SK-N-SH treated with all-trans-retinoic acid at 6 μM for 48 hours (cell line): ENCODE results near the gene HECTD1.
"Not testable (repeated sequence)": the region's sequence is repeated elsewhere in the genome, so short reads cannot be mapped to it uniquely, and the experiment has no call there.

Source experiments
- ATAC-seq: fragments of 200-7000 bp; cut with Tn5 transposase; 3 replicates; pipeline ENCODE4 v1.9.1; 2020; ENCODE audit warnings: mild to moderate bottlenecking, moderate library complexity
- ARNTL ChIP-seq: fragments of 450-650 bp; formaldehyde crosslinking; IDR thresholded peaks from 2 replicates; pipeline ENCODE4 v1.5.0; 2020; ENCODE audit warnings: low read depth, mild to moderate bottlenecking, moderate library complexity, borderline replicate concordance
- CREB5 ChIP-seq: fragments of 250-450 bp; sonication (Bioruptor Pico); IDR thresholded peaks from 2 replicates; pipeline ENCODE4 v1.5.1; 2020; ENCODE audit warnings: low read depth, mild to moderate bottlenecking, moderate library complexity
- CSDC2 ChIP-seq: fragments of 250-450 bp; sonication (Bioruptor Pico); IDR thresholded peaks from 2 replicates; pipeline ENCODE4 v1.5.0; 2020; ENCODE audit warnings: mild to moderate bottlenecking, moderate library complexity
- CSRNP3 ChIP-seq: fragments of 250-450 bp; sonication (Bioruptor Pico); IDR thresholded peaks from 2 replicates; pipeline ENCODE4 v1.5.1; 2021; ENCODE audit warnings: mild to moderate bottlenecking, moderate library complexity
- ESRRG ChIP-seq: fragments of 250-450 bp; sonication (Bioruptor Pico); IDR thresholded peaks from 2 replicates; pipeline ENCODE4 v1.6.1; 2021; ENCODE audit warnings: mild to moderate bottlenecking
- GLIS3 ChIP-seq: fragments of 250-450 bp; sonication (Bioruptor Pico); IDR thresholded peaks from 2 replicates; pipeline ENCODE4 v1.5.0; 2020; ENCODE audit warnings: mild to moderate bottlenecking, moderate library complexity
- ISL1 ChIP-seq: fragments of 250-450 bp; sonication (Bioruptor Pico); IDR thresholded peaks from 2 replicates; pipeline ENCODE4 v2.1.2; 2022; ENCODE audit warnings: mild to moderate bottlenecking, moderate library complexity
- OSR1 ChIP-seq: fragments of 250-450 bp; sonication (Bioruptor Pico); IDR thresholded peaks from 2 replicates; pipeline ENCODE4 v1.8.0; 2022; ENCODE audit warnings: moderate library complexity, mild to moderate bottlenecking, inconsistent platforms
- PATZ1 ChIP-seq: fragments of 250-450 bp; sonication (Bioruptor Pico); IDR thresholded peaks from 2 replicates; pipeline ENCODE4 v1.8.0; 2020; ENCODE audit warnings: mild to moderate bottlenecking, moderate library complexity, borderline replicate concordance
- POU6F1 ChIP-seq: fragments of 250-450 bp; sonication (Bioruptor Pico); IDR thresholded peaks from 2 replicates; pipeline ENCODE4 v1.8.0; 2021; ENCODE audit warnings: low read depth, mild to moderate bottlenecking, moderate library complexity, borderline replicate concordance
- PPARA ChIP-seq: fragments of 250-450 bp; sonication (Bioruptor Pico); IDR thresholded peaks from 2 replicates; pipeline ENCODE4 v1.5.0; 2020; ENCODE audit warnings: mild to moderate bottlenecking, borderline replicate concordance
- RARB ChIP-seq: fragments of 250-450 bp; sonication (Bioruptor Pico); IDR thresholded peaks from 2 replicates; pipeline ENCODE4 v1.8.0; 2021; ENCODE audit warnings: mild to moderate bottlenecking, moderate library complexity
- SNAI2 ChIP-seq: fragments of 250-450 bp; sonication (Bioruptor Pico); IDR thresholded peaks from 2 replicates; pipeline ENCODE4 v1.5.0; 2020; ENCODE audit warnings: mild to moderate bottlenecking, moderate library complexity
- TCF4 ChIP-seq: fragments of 250-450 bp; sonication (Bioruptor Pico); IDR thresholded peaks from 2 replicates; pipeline ENCODE4 v1.8.0; 2021; ENCODE audit warnings: mild to moderate bottlenecking, moderate library complexity, borderline replicate concordance
- TOX ChIP-seq: fragments of 250-450 bp; sonication (Bioruptor Pico); IDR thresholded peaks from 2 replicates; pipeline ENCODE4 v1.8.0; 2021; ENCODE audit warnings: mild to moderate bottlenecking, moderate library complexity, borderline replicate concordance
- TSHZ2 ChIP-seq: fragments of 250-450 bp; sonication (Bioruptor Pico); IDR thresholded peaks from 2 replicates; pipeline ENCODE4 v1.5.0; 2020; ENCODE audit warnings: mild to moderate bottlenecking, moderate library complexity
- ZC3H10 ChIP-seq: fragments of 250-450 bp; sonication (Bioruptor Pico); IDR thresholded peaks from 2 replicates; pipeline ENCODE4 v1.5.1; 2021; ENCODE audit warnings: mild to moderate bottlenecking, moderate library complexity
- ZFP3 ChIP-seq: fragments of 250-450 bp; sonication (Bioruptor Pico); IDR thresholded peaks from 2 replicates; pipeline ENCODE4 v1.5.0; 2020; ENCODE audit warnings: mild to moderate bottlenecking, moderate library complexity
- ZFP30 ChIP-seq: fragments of 450-650 bp; formaldehyde crosslinking; IDR thresholded peaks from 2 replicates; pipeline ENCODE4 v1.5.0; 2022; ENCODE audit warnings: mild to moderate bottlenecking, moderate library complexity
- ZNF565 ChIP-seq: fragments of 450-650 bp; formaldehyde crosslinking; conservative IDR thresholded peaks from 2 replicates; pipeline ENCODE4 v1.5.0; 2020; ENCODE audit warnings: low read depth, mild to moderate bottlenecking, moderate library complexity
- ZNF70 ChIP-seq: fragments of 450-650 bp; formaldehyde crosslinking; IDR thresholded peaks from 2 replicates; pipeline ENCODE4 v1.5.0; 2020; ENCODE audit warnings: mild to moderate bottlenecking, moderate library complexity

HECTD1 gene

GRCh38 chr14:31194661-31195060 is 12.9 kb downstream of the HECTD1 start:
- TF ChIP-seq OSR1 (CRISPR knock-in tag) (no peak), PPARA (no peak)
- peak; percentile 10; the same call in 1 of the 3 replicates for ATAC-seq

GRCh38 chr14:31194095-31194494 is 13.5 kb downstream of the HECTD1 start:
- no peak; the same call in 2 of the 3 replicates for ATAC-seq
- no peak for TF ChIP-seq POU6F1 (CRISPR knock-in tag)
- no peak for TF ChIP-seq RARB (CRISPR knock-in tag)
- no peak for TF ChIP-seq PATZ1 (CRISPR knock-in tag)
- TF ChIP-seq TSHZ2 (CRISPR knock-in tag): no peak
- no peak for TF ChIP-seq OSR1 (CRISPR knock-in tag)
- no peak for TF ChIP-seq ZC3H10 (CRISPR knock-in tag)
- no peak for TF ChIP-seq CSDC2 (CRISPR knock-in tag)
- TF ChIP-seq CREB5 (CRISPR knock-in tag): no peak
- TF ChIP-seq ZFP3: no peak
- TF ChIP-seq SNAI2 (CRISPR knock-in tag): no peak
- TF ChIP-seq ESRRG (CRISPR knock-in tag): no peak
- TF ChIP-seq GLIS3: no peak
- TF ChIP-seq ZNF565: no peak
- TF ChIP-seq PPARA: no peak
- TF ChIP-seq TCF4 (CRISPR knock-in tag): no peak
- TF ChIP-seq, all 23 proteins: peak for 0

- not testable (repeated sequence) for ATAC-seq
Observed at GRCh38 chr14:31192544-31192943, 15.0 kb downstream of the HECTD1 start.

- TF ChIP-seq PPARA (no peak), OSR1 (CRISPR knock-in tag) (no peak), ZNF565 (no peak), ZC3H10 (CRISPR knock-in tag) (no peak), RARB (CRISPR knock-in tag) (no peak), ARNTL (CRISPR knock-in tag) (no peak), ZFP30 (no peak), TCF4 (CRISPR knock-in tag) (no peak), GLIS3 (no peak), ZFP3 (no peak), CSRNP3 (CRISPR knock-in tag) (no peak), CSDC2 (CRISPR knock-in tag) (no peak), SNAI2 (CRISPR knock-in tag) (no peak), CREB5 (CRISPR knock-in tag) (no peak), ZNF70 (CRISPR knock-in tag) (no peak), ISL1 (no peak), TOX (CRISPR knock-in tag) (no peak), ESRRG (CRISPR knock-in tag) (no peak)
- no peak for ATAC-seq
Observed at GRCh38 chr14:31190717-31191263, 16.8 kb downstream of the HECTD1 start.
